ENCODE results near the gene G3BP1.
"Not testable (repeated sequence)": the region's sequence is repeated elsewhere in the genome, so short reads cannot be mapped to it uniquely, and the experiment has no call there.

The G3BP1 gene

DNA sequence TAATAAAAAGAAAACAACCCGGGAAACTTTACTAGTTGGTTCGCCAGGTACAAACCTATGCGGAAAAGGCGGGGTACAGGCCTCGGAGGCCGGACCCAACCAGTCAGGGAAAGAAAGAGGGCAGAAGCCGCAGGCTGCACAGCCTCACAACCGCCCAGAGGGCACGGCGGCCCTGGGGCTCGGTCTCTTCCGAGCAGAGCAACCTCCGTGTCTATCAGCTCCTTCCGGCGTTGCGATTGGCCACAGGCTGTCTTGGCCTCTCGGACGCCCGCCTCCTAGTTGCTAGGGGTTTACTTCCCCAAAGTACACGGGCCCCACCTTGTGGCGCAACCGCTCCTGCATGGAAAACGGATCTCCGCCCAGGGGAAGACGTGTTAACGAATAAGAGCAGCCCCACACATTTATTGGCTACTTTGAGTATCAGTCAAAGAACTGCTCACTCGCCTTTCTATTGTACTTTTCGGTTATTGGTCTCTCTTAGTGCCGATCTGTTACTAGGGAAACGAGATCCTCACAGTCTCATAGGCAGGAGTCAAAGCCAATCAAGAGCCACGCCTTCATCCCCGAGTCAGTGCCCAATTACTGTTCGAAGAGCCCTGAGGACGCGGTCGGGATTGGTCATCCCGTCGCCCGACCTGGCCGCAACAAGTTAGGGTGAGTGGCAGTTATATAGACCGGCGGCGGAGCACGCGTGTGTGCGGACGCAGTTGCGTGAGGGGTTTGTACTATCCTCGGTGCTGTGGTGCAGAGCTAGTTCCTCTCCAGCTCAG is at the start of gene G3BP1:
G3BP1 (plus strand) TSS at position 696 of the 770 bp plus-strand sequence. CDS start 14,667 bp downstream, outside the sequence.
- DNase-seq: peak; percentile 100

DNA sequence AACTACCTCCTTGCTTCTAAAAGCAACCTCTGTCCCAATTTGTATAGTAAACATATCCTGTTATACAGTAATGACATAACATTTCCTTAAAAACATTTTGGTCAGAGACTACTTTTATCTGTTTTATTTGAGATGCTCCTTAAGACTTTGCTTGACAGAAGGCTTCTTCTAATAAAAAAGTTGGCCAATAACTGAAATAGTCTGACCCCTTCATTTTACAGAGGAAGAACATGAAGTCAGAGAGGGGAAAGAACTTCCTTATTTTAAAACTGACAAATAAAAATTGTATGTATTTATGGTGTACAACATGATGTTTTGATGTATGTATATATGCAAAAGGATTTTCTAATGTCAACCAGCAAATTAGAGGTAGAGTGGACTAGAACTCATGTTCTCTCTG is 49.2 kb upstream of the G3BP1 start:
- peak; percentile 41 for DNase-seq

DNA sequence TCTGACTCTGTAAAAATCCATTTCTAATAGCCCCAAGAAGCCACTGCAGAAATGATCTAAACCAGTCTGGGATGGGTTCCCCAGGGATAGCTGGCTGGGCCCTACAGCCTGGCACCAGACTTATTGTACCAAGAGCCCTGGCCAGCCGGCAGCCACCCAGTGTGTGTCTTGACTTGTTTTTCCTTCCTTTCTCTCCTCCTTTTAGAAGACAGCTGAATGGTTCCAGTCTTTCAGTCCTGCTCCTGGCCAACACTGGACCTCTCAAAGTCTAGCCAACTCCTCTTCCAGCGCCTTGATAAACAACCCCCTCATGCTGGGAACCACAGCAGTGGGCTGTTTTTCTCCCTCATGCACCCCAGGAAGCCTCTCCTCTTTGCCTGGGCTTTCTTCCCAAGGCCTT is 47.4 kb upstream of the G3BP1 start:
- no peak for DNase-seq

DNA sequence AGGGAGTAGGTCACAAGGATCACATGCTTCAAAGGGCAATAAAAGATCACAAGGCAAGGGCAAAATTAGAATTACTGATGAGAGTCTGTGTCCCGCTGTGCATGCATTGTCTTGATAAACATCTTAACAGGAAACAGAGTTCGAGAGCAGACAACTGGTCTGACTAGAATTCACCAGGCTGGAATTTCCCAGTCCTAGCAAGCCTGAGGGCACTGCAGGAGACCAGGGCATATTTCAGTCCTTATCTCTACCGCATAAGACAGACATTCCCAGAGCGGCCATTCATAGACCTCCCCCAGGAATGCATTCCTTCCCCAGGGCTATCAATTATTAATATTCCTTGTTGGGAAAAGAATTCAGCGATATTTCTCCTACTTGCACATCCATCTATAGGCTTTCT is 42.2 kb upstream of the G3BP1 start:
- not testable (repeated sequence) for DNase-seq

DNA sequence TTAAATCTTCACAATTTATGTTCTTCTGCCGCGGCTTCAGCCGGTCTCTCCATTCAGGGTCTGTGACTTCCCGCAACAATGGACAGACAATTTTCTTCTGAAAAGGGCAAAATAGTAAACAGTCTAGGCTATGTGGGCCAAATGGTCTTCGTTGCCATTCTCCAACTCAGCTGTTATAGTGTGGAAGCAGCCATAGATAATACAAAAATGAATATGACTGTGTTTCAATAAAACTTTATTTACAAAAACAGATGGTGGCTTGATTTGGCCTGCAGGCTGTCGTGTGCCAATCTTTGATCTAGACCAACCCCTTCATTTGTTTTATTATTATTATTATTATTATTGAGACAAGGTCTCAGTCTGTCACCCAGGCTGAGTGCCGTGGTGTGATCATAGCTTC is 41.4 kb upstream of the G3BP1 start:
- DNase-seq: no peak

DNA sequence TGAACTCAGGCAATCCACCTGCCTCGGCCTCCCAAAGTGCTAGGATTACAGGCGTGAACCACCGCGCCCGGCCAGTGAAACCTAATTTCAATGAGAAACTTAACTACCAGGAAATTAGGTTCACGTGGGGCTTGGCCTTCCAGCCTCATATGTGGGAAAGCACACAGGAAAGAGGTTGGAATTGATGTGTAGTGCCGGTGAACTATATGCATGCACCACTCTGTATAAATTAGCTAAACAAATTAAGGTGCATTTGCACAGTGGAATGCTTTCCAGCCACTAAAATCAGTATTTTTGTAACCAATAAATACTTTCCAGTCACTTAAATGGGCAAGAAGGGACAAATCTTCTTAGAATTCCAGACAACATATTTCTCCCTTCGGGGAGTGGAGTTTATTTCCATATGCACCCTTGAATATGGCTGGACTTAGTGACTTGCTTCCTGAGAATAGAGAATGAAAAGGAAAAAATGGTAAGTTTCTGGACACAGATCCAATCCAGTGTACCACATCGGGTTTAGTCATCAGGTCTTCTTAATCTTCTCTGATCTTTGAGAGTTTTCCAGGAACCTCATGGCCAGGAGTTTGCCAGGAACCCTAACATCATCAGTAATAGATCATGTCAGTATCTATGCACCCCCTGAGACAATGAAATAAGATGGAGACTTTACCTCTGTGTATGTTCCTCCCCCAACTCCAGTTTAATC is 38.2 kb upstream of the G3BP1 start:
- DNase-seq: no peak

DNA sequence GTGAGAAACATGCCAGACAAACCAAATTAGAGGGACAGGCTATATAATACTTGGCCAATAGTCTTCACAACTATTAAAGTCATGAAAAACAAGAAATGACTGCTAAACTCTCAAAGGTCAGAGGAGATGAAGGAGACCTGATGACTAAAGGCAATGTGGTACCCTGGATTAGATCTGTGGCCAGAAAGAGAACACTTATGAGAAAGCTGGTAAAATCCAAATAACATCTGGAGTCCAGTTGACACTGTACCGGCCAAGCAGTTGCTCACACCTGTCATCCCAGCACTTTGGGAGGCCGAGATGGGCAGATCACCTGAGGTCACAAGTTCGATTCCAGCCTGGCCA is 37.7 kb upstream of the G3BP1 start:
- no peak for DNase-seq

DNA sequence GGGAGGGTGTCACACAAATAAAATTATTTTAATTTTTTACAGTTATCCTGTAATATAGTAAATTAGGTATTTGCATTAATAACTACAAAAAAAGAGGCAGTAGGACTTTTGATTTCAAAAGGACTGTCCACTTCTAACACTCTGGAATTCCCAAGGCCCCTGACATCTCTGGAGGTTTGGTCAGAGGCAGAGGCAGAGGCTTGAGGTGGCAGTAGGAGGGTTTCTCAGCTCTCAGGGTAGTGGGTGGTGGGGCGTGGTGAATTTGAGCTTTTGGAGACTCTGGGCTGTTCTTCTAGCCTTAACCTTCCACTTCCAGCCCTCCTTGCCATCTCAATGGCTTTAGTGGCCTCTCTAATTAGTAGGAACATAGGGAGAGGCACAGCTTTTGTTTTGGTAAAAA is 36.1 kb upstream of the G3BP1 start:
- no peak for DNase-seq

DNA sequence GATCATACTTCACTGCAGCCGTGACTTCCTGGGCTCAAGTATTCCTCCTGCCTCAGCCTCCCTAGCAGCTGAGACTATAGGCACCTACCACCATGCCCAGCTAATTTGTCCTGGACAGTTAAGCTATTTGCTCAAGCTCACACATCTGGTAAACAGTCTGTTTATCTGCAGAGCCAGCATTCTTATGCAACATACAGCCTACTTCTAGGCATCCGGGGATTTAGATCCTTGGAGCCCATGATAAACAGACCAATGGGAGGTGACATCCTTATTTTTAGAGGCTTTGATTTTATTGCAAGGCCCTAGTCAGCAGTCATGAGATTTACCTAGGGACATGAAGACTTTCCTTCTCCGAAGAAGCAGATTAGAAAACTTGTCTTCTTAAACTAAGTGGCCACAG is 34.3 kb upstream of the G3BP1 start:
- no peak for DNase-seq

DNA sequence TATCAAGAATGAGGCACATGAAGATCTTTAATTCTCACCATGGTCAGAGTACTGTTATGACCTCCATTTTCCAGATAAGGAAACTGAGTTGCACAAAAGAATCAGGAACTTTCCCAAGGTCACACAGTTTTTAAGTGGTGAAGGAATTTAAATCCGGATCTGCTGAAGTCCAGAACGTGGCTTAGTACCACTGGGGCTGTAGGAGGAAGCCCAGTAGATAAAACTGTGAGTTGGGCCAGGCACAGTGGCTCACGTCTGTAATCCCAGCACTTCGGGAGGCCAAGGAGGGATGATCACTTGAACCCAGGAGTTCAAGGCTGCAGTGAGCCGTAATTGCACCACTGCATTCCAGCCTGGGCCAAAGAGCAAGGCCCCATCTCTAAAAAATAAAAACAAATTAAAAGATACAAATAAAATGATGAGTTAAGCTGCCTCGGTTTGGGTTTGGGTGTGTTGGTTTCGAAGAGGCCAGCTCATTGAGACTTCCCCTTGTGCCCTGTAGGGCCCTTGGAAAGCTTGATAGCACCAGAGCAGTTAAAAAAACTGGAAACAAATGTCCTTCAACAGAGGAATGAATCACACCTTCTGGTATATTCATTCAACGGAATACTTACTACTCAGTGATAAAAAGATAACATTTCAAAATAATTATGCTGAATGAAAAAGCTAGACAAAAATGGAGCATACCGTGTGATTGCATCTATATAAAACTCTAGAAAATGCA is 33.5 kb upstream of the G3BP1 start:
- no peak for DNase-seq

DNA sequence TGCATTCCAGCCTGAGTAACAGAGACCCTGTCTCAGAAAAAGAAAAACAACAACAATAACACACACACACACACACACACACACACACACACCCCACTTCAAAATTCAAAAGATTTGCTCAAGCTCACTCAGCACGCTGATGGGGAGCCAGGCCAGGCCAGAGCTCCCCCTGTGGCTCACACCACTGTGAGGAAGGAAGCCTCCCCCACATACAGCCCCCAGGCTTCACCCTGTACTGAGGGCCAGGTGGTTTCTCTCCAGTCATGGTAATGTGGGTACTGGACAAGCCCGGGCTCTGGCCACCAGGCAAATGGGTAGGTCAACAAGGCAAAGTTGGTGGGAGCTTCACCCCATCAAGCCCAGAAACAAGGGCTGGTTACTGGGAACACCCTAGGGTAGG is 32.4 kb upstream of the G3BP1 start:
- no peak for DNase-seq

DNA sequence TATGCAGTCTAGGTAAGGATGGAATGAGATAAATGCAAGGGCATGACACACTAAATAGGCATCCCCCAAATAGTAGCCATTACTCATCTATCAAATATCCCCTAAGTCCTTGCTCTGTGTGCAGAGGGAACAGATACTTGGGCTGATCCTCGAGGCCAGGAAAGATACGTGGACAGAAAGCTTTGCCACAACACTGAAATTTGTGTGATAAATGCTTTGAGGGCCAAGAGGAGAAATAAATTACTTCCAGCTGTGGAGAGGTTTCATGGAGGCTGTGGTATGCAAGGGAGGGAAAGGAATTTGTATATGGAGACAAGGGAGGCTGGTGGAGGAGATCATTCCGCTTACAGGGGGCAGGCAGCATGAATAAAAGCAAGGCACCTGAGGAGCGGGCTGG is 31.8 kb upstream of the G3BP1 start:
- no peak for DNase-seq

DNA sequence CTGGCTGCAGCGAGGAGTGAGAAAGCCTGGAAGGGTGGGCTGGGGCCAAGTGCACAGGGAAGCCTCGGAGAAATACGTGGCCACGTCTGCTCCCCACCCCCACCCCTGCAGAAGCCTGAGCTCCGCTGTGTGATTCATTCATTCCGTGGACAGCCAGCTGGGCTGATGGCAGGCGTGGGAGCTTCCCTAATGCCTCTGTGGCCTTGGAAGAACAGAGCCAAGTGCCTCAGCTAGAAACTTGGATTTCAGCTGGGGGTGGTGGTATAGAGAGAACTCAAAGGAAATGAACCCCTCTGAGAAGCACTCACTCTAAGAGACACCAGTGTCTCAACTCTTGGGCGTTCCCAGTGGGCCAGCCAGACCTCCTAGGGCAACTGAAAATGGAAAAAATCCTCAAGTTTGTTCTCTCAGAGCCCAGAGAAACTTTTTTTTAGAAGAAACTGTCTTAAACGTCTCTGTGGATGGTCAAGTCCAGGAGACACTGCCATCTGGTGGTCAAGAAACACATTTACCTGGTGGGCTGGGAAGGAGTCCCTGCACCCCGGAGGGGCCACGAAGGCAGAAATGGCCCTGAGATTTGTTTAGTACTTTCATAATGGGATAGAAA is 31.3 kb upstream of the G3BP1 start:
- DNase-seq: peak; percentile 49

DNA sequence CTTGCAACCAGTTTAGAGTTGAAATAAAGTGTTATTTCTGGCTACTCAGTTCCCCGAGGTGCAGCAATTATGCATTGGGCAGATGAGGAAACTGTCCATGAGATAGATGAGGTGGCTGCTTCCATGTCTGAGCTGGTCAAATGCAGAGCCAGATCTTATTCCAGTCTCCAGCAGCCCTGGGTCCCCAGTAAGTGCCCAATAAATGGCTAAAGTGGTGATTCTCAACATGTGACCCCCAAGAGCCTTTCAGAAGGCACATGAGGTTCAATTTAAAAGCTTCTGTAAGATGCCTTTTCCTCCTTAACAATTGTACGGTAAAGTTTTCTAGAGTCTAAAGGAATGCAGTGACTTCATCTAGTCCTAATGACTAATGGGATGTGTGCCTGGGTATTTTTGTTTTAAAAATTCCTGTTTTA is 30.8 kb upstream of the G3BP1 start:
- DNase-seq: no peak

DNA sequence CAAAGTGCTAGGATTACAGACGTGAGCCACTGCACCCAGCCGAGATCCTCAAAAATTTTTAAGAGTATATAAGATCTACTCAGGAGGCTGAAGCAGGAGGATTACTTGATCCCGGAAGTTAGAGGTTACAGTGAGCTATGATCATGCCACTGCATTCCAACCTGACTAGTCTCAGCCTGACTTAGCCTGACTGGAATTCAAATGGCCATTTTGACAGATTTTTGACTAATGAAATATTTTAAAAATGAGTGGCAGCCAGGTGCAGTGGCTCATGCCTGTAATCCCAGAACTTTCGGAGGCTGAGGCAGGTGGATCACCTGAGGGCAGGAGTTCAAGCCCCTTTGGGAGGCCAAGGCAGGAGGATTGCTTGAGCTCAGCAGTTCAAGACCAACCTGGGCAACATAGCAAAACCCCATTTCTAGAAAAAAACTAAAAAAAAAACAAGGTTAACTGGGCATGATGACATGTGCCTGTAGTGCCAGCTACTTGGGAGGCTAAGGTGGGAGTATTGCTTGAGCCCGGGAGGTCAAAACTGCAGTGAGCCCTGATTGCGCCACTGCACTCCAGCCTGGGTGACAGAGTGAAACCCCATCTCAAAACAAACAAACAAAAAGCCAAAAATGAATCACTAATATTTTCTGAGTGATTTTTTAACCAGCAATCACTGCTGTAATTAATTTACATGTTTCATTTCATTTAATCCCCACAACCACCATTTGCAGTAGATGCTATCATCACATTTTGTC is 29.9 kb upstream of the G3BP1 start:
- DNase-seq: no peak

DNA sequence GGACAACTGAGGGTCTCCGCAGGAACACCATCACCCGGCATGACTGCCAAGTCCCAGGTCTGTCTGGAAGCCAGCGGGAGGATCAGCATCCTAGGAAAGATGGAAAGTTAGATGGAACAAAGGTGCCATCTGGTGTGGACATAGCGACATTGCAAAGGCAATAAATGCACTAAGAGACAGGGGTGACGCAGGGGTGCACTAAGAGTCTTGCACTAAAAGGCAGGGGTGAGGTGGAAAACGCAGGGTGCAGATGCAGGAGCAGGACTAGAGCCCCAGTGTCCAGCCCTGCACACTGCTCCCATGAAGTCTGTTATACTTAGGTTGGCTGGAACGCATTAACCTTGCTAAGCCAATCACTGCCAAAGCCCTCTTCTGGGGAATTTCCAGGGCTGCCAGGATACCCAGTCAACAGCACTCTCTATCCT is 28.9 kb upstream of the G3BP1 start:
- DNase-seq: no peak

DNA sequence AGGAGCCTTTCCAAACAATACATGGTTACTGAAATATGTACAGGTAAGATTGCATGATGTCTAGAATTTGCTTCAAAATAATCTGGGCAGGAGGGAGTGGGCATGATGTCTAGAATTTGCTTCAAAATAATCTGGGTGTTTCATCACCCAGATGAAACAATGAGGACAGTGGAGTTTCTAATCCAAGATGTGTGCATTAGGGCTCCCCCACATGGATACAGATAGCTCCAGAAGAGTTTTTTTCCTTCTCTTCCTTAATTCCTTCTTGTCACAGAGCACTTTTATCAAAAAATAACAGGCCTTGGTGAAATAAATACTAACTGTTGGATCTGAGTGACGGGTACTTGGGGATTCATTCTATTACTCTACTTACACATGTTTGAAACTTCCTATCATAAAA is 28.2 kb upstream of the G3BP1 start:
- DNase-seq: no peak

DNA sequence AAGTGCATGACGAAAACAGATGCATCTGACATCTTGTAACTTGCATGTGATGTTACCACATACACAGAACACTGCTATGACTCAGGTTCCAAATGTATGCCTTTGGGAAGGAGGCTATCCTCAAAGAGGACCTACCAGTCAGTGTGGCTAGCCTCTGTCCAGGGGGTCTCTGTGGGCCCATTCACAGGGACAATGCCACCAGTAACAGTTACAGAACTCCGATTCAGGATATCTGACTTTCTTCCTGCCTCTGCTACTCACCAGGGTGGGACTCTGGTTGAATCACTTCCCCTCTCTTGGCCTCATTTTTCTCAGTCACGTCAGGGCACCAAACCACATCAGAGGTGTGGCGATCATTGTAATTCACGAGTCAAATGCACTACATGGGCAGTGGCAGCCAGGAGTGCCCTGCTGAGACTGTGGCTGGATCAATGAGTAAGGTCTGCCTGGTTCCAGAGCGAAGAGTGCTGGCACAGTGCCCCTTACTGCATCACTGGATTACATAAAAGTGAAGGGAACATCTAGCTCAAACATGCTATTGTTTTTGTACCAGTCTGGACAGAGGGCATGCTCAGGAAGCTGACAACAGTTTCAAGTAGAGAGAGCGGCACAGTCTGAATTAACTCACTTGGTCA is 26.6 kb upstream of the G3BP1 start:
- DNase-seq: peak; percentile 35

DNA sequence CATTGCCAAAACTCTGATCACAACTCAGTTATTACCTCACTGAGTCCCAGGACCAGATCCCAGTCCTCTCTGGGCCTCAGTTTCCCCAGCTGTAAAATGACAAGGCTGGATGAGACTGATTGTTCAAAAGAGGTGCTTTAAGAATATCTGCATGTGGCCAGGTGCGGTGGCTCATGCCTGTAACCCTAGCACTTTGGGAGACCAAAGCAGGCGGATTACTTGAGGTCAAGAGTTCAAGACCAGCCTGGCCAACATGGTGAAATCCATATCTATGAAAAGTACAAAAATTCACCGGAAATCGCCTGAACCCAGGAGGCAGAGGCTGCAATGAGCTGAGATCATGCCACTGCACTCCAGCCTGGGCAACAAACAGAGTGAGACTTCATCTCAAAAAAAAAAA is 21.6 kb upstream of the G3BP1 start:
- no peak for DNase-seq

DNA sequence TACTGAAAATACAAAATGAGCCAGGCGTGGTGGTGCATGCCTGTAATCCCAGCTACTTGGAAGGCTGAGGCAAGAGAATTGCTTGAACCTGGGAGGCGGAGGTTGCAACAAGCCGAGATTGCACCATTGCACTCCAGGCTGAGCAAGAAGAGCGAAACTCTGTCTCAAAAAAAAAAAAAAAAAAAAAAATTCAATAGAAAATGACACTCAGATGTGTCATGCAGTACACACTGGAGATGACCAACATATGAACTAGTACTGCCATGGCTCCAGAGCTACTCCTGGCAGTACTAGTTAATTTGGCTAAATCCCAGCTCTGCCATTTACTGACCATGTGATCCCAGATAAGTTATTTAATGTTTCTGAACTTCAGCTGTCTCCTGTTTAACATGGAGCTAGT is 20.7 kb upstream of the G3BP1 start:
- DNase-seq: peak; percentile 29

DNA sequence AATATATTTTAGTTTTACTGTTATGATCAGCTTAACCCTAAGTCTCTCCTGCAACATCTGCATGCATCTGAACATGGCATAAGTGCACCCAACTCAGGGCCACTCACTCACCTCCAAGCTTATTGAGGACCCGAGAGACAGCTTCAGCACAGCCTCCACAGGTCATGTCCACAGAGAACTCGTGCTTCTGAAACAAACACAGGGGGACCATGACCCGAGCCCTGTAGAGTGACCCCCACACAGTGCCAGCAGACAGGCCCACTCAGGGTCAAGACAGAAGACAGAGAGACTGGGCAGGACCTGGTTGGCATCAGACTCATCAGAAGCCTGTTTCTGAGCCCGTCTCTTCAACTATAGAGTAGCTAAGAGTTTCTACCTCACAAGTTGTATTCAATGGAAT is 20.2 kb upstream of the G3BP1 start:
- no peak for DNase-seq

DNA sequence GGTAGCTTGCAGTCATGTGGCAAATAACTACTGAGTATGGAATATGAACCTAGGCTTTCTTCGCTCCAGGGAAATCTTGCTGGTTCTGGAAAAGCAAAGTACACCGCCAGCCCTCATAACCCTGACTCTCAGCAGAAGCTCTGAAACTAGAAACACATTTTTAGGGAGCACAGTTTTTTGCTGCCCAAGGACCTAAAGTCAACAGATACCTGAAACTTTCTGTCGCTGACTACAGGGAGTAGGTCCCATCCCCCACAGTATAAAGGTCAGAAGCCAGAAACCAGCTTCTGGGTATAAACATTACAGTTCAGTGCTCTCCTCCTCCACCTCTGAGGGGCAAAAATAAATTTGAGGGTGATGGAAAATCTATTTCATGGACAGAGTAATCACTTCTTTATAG is 16.4 kb upstream of the G3BP1 start:
- DNase-seq: no peak

Measured in MV-4-11 (cell line).